HG03565 (cell line): ENCODE data around the gene DZIP1L.
"Not testable (repeated sequence)": the region's sequence is repeated elsewhere in the genome, so short reads cannot be mapped to it uniquely, and the experiment has no call there.

ENCODE experiments used
- ATAC-seq: cut with Tn5 transposase; IDR thresholded peaks from one replicate; pipeline ENCODE4 v1.9.1; 2021; ENCODE audit warnings: mild to moderate bottlenecking, moderate library complexity; ENCODE audit not compliant: unreplicated experiment

Gene DZIP1L

DNA sequence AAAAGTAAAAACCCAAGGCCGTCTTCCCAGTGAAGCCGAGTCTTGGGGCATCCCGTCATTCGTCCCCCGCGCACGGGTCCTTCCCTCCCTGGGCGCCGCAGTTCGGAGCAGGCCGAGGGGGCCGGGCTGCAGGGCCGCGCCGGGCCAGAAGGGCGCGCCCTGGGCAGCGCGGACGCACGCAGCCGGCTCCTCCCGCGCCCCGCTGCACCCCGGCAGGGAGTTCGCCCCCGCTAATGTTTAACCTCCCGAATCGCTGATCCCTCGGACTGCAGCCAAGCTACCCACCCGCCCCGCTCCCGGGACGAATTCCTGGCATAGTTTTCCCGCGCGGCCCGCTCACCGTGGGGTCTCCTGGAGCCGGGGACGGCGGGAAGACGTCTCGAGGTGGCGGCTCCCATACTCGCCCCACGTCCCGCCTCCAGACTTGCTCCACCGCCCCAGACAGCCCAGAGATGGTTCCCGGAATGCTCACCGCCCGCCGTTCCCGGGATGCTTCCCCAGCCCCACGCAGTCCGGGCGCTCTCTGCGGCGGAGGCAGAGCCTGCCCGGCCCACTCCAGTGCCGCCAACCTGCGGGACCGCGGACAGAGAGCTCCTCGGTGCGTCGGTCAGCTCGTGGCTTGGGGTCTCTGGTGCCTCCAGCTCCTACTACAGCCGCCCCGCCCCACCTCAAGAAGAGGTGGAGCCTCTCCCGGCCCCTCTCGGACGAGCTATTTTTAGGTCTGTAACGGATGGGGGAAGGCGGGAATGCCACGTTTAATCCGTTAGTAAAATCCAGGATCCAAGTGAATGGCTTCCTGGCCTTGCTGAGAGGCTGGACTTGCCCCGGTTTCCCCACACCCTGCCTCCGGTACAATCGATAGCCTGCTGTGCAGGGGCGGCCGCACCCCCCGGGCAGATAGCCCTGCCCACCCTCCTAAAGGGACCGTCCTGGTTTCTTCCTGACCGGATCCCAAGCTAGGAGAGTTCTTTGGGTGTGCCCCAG is at the start of gene DZIP1L:
TSS of gene DZIP1L (minus strand) at position 621 of the 984 bp plus-strand sequence. CDS start 11,637 bp downstream, outside the sequence.
- ATAC-seq: peak; percentile 69

DNA sequence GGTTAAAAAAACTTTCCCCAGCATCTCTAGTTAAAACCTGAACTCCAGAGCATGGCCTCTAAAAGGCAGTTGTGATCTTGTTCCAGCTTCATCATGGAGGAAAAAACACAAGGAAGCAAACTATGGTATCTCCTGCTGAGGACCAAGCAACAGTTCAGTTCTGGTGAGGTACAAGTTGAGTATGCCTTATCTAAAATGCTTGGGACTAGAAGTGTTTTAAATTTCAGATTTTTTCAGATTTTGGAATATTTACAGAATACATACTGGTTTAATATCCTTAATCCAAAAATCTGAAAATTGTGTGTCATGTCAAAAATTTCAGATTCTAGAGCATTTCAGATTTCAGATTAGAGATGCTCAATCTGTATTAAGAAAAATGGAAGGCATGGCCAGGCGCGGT is 49.7 kb upstream of the DZIP1L start:
- ATAC-seq: no peak

- ATAC-seq: no peak
These were observed 42.3 kb upstream of the DZIP1L start for GRCh38 chr3:138157743-138158142.

- ATAC-seq: no peak
These were observed 39.1 kb upstream of the DZIP1L start for GRCh38 chr3:138154534-138154933.

- no peak for ATAC-seq
These were observed 33.1 kb upstream of the DZIP1L start for GRCh38 chr3:138148503-138148902.

DNA sequence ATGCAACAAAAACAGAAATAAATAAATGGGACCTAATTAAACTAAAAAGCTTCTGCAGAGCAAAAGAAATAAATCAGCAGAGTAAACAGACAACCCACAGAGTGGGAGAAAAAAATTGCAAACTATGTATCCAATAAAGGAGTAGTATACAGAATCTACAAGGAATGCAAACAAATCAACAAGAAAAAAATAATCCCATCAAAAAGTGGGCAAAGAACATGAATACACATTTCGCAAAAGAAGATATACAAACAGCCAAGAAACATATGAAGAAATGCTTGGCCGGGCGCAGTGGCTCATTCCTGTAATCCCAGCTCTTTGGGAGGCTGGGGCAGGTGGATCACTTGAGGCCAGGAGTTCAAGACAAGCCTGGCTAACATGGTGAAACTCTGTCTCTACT is 26.8 kb upstream of the DZIP1L start:
- not testable (repeated sequence) for ATAC-seq

DNA sequence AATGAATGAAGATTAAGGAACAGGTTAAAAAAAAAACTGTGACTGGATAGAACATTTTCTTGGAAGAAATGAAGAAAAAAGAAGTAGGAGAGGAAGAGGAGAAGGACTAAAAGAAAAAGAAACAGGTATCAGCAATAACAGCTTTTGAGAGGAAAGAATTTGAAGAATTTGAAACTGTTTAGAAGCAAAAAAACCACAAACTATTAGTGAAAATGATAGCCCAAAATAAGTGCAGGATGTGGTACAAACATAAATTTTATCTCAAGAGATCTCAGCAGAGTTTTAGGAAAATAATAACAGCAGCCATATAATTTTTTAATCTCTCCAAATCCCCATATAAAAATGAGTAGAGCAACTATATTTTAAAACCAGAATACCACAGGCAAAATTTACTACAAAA is 25.5 kb upstream of the DZIP1L start:
- ATAC-seq: no peak

DNA sequence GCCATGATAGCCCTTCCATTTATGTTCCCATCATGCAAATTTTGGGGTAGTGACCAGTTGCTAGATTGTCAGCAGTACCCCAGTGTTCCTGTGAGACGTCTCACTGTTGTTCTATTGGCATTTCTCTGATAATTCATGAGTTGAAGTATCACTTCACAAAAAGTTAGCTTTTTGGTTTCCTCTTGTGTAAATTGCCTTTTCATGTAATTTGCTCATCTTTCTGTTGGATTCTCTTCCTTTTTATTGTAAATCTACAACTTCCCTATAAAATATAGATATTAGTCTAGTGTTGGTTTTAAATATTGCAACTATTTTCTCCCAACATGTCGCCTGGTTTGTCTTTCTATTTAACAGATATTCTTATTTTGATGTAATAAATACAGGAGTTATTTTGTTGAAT is 24.3 kb upstream of the DZIP1L start:
- ATAC-seq: no peak

DNA sequence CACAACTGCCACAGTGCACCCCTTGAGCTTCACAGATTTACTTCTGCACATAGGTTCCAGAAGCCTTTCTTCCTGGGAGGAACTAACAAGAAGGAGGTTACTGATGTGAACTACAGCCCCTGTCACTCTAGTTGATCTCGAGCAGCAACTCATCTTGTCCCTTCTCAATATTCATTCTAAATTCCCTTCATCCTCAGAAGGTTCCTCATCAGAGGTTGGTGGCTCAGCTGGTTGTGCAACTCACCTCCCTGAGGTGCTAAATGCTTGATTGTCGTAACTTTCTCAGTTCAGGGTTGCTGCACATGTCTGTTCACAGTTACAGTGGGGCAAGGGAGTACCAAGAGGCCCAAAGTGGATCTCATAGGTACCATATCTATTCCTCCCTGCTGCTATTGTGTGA is 22.5 kb upstream of the DZIP1L start:
- no peak for ATAC-seq

GRCh38 chr3:138136201-138136600 is 20.8 kb upstream of the DZIP1L start:
- no peak for ATAC-seq

DNA sequence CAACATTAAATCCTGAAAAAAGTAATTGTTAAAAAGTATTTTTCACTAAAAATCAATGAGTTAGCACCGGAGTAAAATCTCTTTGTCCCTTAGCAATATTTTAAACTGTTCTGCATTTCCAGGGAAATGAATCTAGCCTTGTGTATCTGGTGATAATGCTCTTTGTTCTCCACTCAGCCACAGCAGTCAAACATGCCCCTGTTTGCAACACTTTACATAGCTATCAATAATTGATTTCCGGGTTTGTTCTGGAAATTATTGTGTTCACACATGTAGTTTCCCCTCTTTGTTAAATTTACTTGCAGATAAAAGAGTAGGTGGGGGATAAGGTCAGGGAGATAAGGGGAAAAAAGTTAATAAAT is 20.4 kb upstream of the DZIP1L start:
- ATAC-seq: no peak

GRCh38 chr3:138135146-138135832 is 19.9 kb upstream of the DZIP1L start:
- no peak for ATAC-seq

DNA sequence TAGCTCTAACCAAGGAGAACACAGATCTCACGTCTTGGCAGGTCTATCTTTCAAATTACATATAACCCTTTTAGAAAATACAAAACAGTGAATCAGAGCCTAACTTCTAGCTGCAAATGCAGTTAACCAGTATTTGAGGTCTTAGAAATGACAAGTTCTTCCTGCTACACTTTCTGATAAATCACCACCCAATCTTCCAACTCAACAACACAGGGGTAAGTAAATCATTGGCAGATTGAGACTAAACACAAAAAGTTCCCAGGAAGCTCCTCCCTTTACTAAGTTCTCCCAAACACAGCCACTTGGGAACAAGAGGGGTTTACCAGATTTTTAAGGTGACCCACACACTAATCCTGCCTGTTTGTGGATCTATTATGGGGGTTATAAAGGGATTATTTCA is 16.8 kb upstream of the DZIP1L start, which contains the start of gene A4GNT:
TSS of gene A4GNT (minus strand) at position 152 of the 400 bp plus-strand sequence. CDS start 1,134 bp downstream, outside the sequence.
- ATAC-seq: no peak

GRCh38 chr3:138127636-138128365 is 12.4 kb upstream of the DZIP1L start:
- ATAC-seq: no peak

DNA sequence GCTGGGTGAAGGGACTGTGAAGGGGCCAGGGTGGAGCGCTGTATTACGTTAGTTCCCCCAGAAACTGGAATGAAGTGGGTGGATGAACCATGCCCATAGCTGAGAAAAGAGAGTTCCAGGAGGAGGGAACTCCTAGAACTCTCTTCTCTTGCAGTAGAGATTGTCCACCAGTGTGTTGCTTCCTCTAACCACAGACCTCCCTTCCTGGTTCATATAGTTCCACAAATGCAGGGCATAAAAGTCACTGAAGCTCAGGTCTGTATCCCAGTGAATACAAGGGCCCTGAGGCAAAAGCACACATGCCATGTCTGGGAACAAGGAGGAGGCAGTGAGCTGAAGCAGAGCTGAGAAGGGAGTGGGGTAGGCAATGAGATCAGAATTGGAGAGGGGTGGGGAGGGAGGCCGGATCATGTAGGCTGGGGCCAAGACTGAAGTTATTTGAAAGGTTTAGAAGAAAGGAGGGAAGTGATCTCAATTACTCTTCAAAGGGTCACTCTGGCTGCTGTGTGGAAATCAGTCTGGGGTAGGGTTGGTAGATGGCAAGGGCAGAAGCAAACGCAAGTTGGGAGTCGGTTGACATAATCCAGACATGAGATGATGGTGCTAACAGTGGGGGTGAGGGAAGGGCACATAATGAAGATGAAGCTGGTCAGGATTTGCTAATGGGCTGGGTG is 10.3 kb upstream of the DZIP1L start:
- ATAC-seq: no peak

GRCh38 chr3:138124706-138125355 is 9.4 kb upstream of the DZIP1L start:
- no peak for ATAC-seq

GRCh38 chr3:138124188-138124587 is 8.8 kb upstream of the DZIP1L start:
- ATAC-seq: no peak

DNA sequence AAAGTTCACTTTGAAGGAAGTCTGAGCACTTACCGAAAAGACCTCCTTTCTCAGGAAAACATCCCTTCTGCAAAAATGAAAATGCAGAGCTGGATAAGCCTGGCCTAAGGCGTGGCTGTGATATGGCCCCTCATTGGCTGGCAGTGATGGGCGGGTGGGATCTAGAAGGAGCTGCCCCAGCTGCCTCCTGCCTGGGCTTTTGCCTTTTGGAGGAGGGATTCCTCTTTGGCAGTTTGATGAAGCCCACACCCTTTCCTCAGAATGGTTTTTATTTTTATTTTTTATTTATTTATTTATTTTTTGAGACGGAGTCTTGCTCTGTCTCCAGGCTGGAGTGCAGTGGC is 4.0 kb upstream of the DZIP1L start:
- ATAC-seq: no peak

- ATAC-seq: peak; percentile 80
These were observed 3.4 kb upstream of the DZIP1L start for GRCh38 chr3:138118612-138119422.
